ENCODE results near the gene CSTPP1. TPM values are rescaled to one million over a fixed set of nuclear protein-coding genes. Genes with fewer than 3 reads are reported as not detected.

Gene CSTPP1
- total RNA-seq: 39.1 TPM

- DNase-seq (ENCODE audit: low spot score): peak; percentile 92
Observed at GRCh38 chr11:46936138-46937110, at the start of gene CSTPP1. TSS of gene CSTPP1 (plus strand) at chr11:46936761. CDS start at chr11:46936806, 45 bp downstream.

GRCh38 chr11:46888636-46889035 is 47.9 kb upstream of the CSTPP1 start:
- no peak for DNase-seq (ENCODE audit: low spot score)

- DNase-seq (ENCODE audit: low spot score): no peak
Observed at GRCh38 chr11:46889251-46889650, 47.3 kb upstream of the CSTPP1 start.

- peak; percentile 85 for DNase-seq (ENCODE audit: low spot score)
Observed at GRCh38 chr11:46889689-46890475, 46.7 kb upstream of the CSTPP1 start.

- no peak for DNase-seq (ENCODE audit: low spot score)
Observed at GRCh38 chr11:46890665-46891064, 45.9 kb upstream of the CSTPP1 start.

GRCh38 chr11:46892109-46892508 is 44.5 kb upstream of the CSTPP1 start:
- no peak for DNase-seq (ENCODE audit: low spot score)

GRCh38 chr11:46892838-46893237 is 43.7 kb upstream of the CSTPP1 start:
- no peak for DNase-seq (ENCODE audit: low spot score)

GRCh38 chr11:46894506-46894905 is 42.1 kb upstream of the CSTPP1 start:
- DNase-seq (ENCODE audit: low spot score): no peak

GRCh38 chr11:46894961-46895360 is 41.6 kb upstream of the CSTPP1 start:
- DNase-seq (ENCODE audit: low spot score): no peak

- peak; percentile 49 for DNase-seq (ENCODE audit: low spot score)
Observed at GRCh38 chr11:46895821-46896220, 40.7 kb upstream of the CSTPP1 start.

GRCh38 chr11:46896719-46897406 is 39.7 kb upstream of the CSTPP1 start:
- no peak for DNase-seq (ENCODE audit: low spot score)

- DNase-seq (ENCODE audit: low spot score): peak; percentile 63
Observed at GRCh38 chr11:46898396-46899095, 38.0 kb upstream of the CSTPP1 start.

GRCh38 chr11:46899501-46900025 is 37.0 kb upstream of the CSTPP1 start:
- no peak for DNase-seq (ENCODE audit: low spot score)

GRCh38 chr11:46900091-46900746 is 36.3 kb upstream of the CSTPP1 start:
- DNase-seq (ENCODE audit: low spot score): no peak

GRCh38 chr11:46901156-46901555 is 35.4 kb upstream of the CSTPP1 start:
- no peak for DNase-seq (ENCODE audit: low spot score)

- no peak for DNase-seq (ENCODE audit: low spot score)
Observed at GRCh38 chr11:46902694-46903093, 33.9 kb upstream of the CSTPP1 start.

- DNase-seq (ENCODE audit: low spot score): no peak
Observed at GRCh38 chr11:46903846-46904245, 32.7 kb upstream of the CSTPP1 start.

GRCh38 chr11:46905806-46906205 is 30.8 kb upstream of the CSTPP1 start:
- no peak for DNase-seq (ENCODE audit: low spot score)

GRCh38 chr11:46906609-46907041 is 29.9 kb upstream of the CSTPP1 start:
- DNase-seq (ENCODE audit: low spot score): no peak

GRCh38 chr11:46907606-46908005 is 29.0 kb upstream of the CSTPP1 start:
- no peak for DNase-seq (ENCODE audit: low spot score)

All from mucosa of gallbladder (tissue), 1 donor.